Mesenchymal stem cell (in vitro differentiated cells and primary cell): ENCODE measurements around the gene SH3GL2.
A peak's percentile ranks its signal among the peaks of the same experiment; 100 is the strongest.

ENCODE experiments used
- DNase-seq: peaks from one replicate; pipeline ENCODE4 v3.0.0-alpha.2; 2013
- H2AFZ ChIP-seq: one replicate; pipeline ENCODE4 v1.6.1; 2013; ENCODE audit warnings: low read depth, mild to moderate bottlenecking, control low read depth, inconsistent platforms, low read length, moderate library complexity
- H2AK5ac ChIP-seq: 2 replicates; pipeline ENCODE4 v1.6.1; 2013; ENCODE audit warnings: low read length, moderate library complexity, mild to moderate bottlenecking, inconsistent platforms; ENCODE audit not compliant: severe bottlenecking
- H2BK120ac ChIP-seq: one replicate; pipeline ENCODE4 v1.6.1; 2013; ENCODE audit warnings: low read depth, mild to moderate bottlenecking, inconsistent platforms, low read length, moderate library complexity
- H2BK12ac ChIP-seq, 2 experiments: one replicate each; pipeline ENCODE4 v1.6.1; 2013; ENCODE audit warnings: inconsistent platforms in 2 of 2, low read length in 2 of 2, mild to moderate bottlenecking in 2 of 2, moderate library complexity in 2 of 2, control low read depth in 1 of 2
- H2BK15ac ChIP-seq: one replicate; pipeline ENCODE4 v1.6.1; 2013; ENCODE audit warnings: mild to moderate bottlenecking, low read depth, inconsistent platforms; ENCODE audit not compliant: poor library complexity, severe bottlenecking
- H2BK5ac ChIP-seq: 2 replicates; pipeline ENCODE4 v1.6.1; 2013; ENCODE audit warnings: low read depth, mild to moderate bottlenecking, low read length, control low read depth, inconsistent platforms; ENCODE audit not compliant: poor library complexity, severe bottlenecking
- H3K14ac ChIP-seq, 2 experiments: one replicate each; pipeline ENCODE4 v1.6.1; 2013; ENCODE audit warnings: inconsistent platforms in 2 of 2, low read length in 2 of 2, control low read depth in 1 of 2, mild to moderate bottlenecking in 1 of 2, moderate library complexity in 1 of 2
- H3K18ac ChIP-seq, 2 experiments: one replicate each; pipeline ENCODE4 v1.6.1; 2013; ENCODE audit warnings: inconsistent platforms in 2 of 2, low read length in 2 of 2, control low read depth in 1 of 2, low read depth in 1 of 2, mild to moderate bottlenecking in 1 of 2
- H3K23ac ChIP-seq, 2 experiments: one replicate each; pipeline ENCODE4 v1.6.1; 2013; ENCODE audit warnings: inconsistent platforms in 2 of 2, low read length in 2 of 2, mild to moderate bottlenecking in 2 of 2, moderate library complexity in 2 of 2, control low read depth in 1 of 2
- H3K27ac ChIP-seq: 2 replicates; pipeline ENCODE4 v1.5.1; 2013; ENCODE audit warnings: mild to moderate bottlenecking, moderate library complexity, low read length, control low read depth, inconsistent platforms; ENCODE audit not compliant: poor library complexity, severe bottlenecking
- H3K27me3 ChIP-seq, 2 experiments: 2 replicates each; pipeline versions ENCODE4 v1.6.1 to v1.7.0; 2013; ENCODE audit warnings: low read length in 2 of 2, mild to moderate bottlenecking in 2 of 2, moderate library complexity in 2 of 2, control low read depth in 1 of 2, inconsistent platforms in 1 of 2; ENCODE audit not compliant: control insufficient read depth in 1 of 2, insufficient read depth in 1 of 2
- H3K36me3 ChIP-seq, 2 experiments: 2 replicates each; pipeline versions ENCODE4 v1.6.1 to v1.7.0; 2013; ENCODE audit warnings: low read length in 2 of 2, control low read depth in 1 of 2, inconsistent platforms in 1 of 2, low read depth in 1 of 2, mild to moderate bottlenecking in 1 of 2; ENCODE audit not compliant: insufficient read depth in 2 of 2, control insufficient read depth in 1 of 2
- H3K4ac ChIP-seq, 2 experiments: one replicate each; pipeline ENCODE4 v1.6.1; 2013; ENCODE audit warnings: inconsistent platforms in 2 of 2, low read length in 2 of 2, mild to moderate bottlenecking in 2 of 2, moderate library complexity in 2 of 2, control low read depth in 1 of 2, low read depth in 1 of 2
- H3K4me1 ChIP-seq: 2 replicates; pipeline ENCODE4 v1.6.1; 2013; ENCODE audit warnings: low read depth, low read length, control low read depth; ENCODE audit not compliant: control insufficient read depth, insufficient read depth
- H3K4me2 ChIP-seq: 2 replicates; pipeline ENCODE4 v1.6.1; 2013; ENCODE audit warnings: low read length, mild to moderate bottlenecking, inconsistent platforms; ENCODE audit not compliant: poor library complexity, severe bottlenecking
- H3K4me3 ChIP-seq, 2 experiments: 2 replicates each; pipeline versions ENCODE4 v1.5.1 to v1.7.0; 2013; ENCODE audit warnings: low read length in 2 of 2, mild to moderate bottlenecking in 2 of 2, control low read depth in 1 of 2, low read depth in 1 of 2; ENCODE audit not compliant: insufficient read depth in 1 of 2
- H3K79me1 ChIP-seq: replicated peaks from 2 replicates; pipeline ENCODE4 v1.6.1; 2013; ENCODE audit warnings: mild to moderate bottlenecking, control low read depth, low read length, inconsistent platforms; ENCODE audit not compliant: poor library complexity, severe bottlenecking
- H3K9ac ChIP-seq: 2 replicates; pipeline ENCODE4 v1.7.0; 2013; ENCODE audit warnings: mild to moderate bottlenecking, low read length, moderate library complexity
- H3K9me3 ChIP-seq: 2 replicates; pipeline ENCODE4 v1.7.0; 2013; ENCODE audit warnings: mild to moderate bottlenecking, low read length; ENCODE audit not compliant: control insufficient read depth
- H4K8ac ChIP-seq: one replicate; pipeline ENCODE4 v1.6.1; 2013; ENCODE audit warnings: inconsistent platforms, mild to moderate bottlenecking, low read length, moderate library complexity
- H4K91ac ChIP-seq: one replicate; pipeline ENCODE4 v1.6.1; 2013; ENCODE audit warnings: mild to moderate bottlenecking, low read length, inconsistent platforms
- WGBS: methylation state at CpG from one replicate; pipeline ENCODE4 v1.1.7; 2013; ENCODE audit warnings: mixed read lengths; 5-methylcytosine and 5-hydroxymethylcytosine counted together

The SH3GL2 gene

DNA sequence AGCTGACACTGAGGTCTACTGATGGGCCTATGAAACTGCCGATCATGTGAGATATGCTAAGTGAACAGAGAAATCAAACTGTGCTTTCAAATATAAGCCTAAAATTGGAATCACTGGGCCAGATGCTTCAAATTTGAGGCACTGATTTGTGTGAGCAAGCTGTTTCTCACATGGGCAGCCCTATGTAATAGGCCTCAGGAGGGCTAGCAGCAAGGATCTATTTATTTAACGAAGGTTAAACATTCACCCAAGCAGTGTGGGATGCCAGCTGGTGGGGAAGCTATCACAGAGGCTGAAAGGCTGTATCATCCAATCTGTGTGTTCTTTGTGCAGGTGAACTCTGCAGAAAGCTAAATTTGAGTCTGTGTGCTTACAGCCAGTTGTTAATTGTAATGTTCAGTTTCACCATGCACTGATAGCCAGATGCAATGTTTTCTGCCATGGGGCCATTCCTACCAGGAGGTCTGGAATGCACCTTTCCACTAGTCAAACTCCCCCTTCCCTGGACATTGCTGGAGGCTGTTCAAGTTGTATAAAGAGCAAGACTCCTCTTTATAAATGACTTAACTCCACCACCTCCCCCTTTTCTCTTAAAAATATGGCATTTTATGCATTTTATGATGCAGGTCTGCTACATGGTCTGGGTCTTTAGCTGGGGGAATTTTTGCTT is 228.9 kb downstream of the SH3GL2 start:
- Histone ChIP-seq H2BK5ac (no peak overlapping the region), H3K4me2 (no peak overlapping the region), H2BK120ac (no peak overlapping the region), H3K36me3 (no peaks in the 10 kb centered on the region), H3K79me1 (no peaks in the 10 kb centered on the region), H3K23ac (no peak overlapping the region), H3K9me3 (no peaks in the 10 kb centered on the region), H2BK12ac (no peak overlapping the region), H2AFZ (no peak overlapping the region), H2AK5ac (no peak overlapping the region), H3K4ac (no peak overlapping the region), H4K91ac (no peak overlapping the region), H3K9ac (no peak overlapping the region), H4K8ac (no peak overlapping the region), H3K27me3 (peaks cover 42 to 43% of the 10 kb centered on the region in 2 experiments), H3K14ac (no peak overlapping the region), H2BK15ac (no peak overlapping the region), H3K27ac (no peak overlapping the region), H3K18ac (no peak overlapping the region), H3K4me1 (peaks cover 3% of the 10 kb centered on the region), H3K4me3 (no peak overlapping the region)
- WGBS, result 75% methylated on average over 2 of the region's 2 CpGs
- DNase-seq, result no peak

DNA sequence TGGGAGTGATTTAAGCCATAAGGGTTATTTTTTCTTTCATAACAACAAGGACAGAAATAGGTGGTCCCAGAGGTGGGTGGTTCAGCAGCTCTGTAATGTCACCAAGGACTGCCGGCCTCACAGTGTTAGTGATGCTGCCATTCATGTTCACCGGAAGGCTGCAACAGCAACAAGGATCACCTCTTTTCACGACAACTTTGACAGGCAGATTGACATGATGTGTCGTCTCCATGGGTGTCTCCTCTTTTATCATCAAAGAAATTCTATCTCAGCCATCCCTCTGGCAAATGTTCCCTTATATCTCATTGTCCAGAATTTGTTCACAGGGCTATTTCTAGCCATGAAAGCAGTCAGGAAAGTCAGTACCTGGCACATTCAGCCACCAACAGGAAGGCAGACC is 231.5 kb downstream of the SH3GL2 start:
- Histone ChIP-seq H2AK5ac (no peak overlapping the region), H3K27me3 (peaks cover 37 to 50% of the 10 kb centered on the region in 2 experiments), H3K4me1 (peaks cover 3% of the 10 kb centered on the region), H3K36me3 (no peaks in the 10 kb centered on the region), H2BK120ac (no peak overlapping the region), H4K91ac (no peak overlapping the region), H3K79me1 (no peaks in the 10 kb centered on the region), H3K14ac (no peak overlapping the region), H4K8ac (no peak overlapping the region), H3K4ac (no peak overlapping the region), H2AFZ (no peak overlapping the region), H2BK5ac (no peak overlapping the region), H3K4me3 (no peak overlapping the region), H3K9ac (no peak overlapping the region), H2BK12ac (no peak overlapping the region), H3K27ac (no peak overlapping the region), H3K18ac (no peak overlapping the region), H3K9me3 (no peaks in the 10 kb centered on the region), H3K23ac (no peak overlapping the region), H3K4me2 (no peak overlapping the region), H2BK15ac (no peak overlapping the region)
- no peak for DNase-seq
- WGBS, result 75% methylated on average over 4 of the region's 4 CpGs

DNA sequence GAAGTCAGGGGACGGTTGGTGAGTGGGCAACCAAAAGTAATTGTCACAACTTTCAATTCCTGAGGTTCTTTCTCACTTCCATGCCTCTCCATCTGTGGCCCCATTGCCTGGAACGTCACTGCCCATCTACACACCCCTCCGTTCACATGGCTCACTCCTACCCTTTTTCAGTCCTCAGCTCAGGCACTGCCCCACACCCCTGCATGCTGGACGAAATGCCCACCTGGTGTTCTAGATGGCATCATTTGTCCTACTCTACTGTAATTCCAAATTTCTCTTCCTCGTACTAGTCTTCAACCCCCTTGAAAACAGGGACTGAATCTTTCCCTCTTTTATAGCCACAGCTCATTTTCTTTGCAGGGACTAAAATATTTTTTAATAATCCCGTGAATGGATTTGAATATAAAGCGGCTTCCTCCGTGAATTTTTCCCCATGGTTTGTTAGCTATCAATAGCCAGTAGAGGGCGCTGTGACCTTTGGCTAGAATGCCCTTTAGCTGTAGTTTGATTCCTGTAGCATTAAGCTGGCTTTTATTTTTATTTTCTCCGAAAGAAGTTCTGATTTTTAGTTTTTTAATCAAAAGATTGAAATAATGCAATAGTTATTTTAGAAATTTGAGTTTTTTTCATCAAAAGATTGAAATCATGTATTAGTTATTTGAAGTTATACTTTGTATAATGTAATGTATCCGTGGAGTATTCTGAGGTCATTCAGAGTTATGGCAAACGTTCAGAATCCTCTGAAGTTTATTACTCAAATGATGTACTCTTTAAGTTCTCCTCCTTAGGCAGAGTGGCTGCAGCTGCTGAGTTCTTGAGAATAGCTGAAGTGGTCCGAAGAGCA is 232.1 kb downstream of the SH3GL2 start:
- Histone ChIP-seq H3K14ac (no peak overlapping the region), H3K4me1 (peaks cover 3% of the 10 kb centered on the region), H2BK5ac (no peak overlapping the region), H3K23ac (no peak overlapping the region), H2AFZ (no peak overlapping the region), H2AK5ac (no peak overlapping the region), H3K79me1 (no peaks in the 10 kb centered on the region), H3K36me3 (no peaks in the 10 kb centered on the region), H4K91ac (no peak overlapping the region), H4K8ac (no peak overlapping the region), H2BK15ac (no peak overlapping the region), H3K4ac (no peak overlapping the region), H3K9me3 (no peaks in the 10 kb centered on the region), H2BK12ac (no peak overlapping the region), H2BK120ac (no peak overlapping the region), H3K27ac (no peak overlapping the region), H3K4me2 (no peak overlapping the region), H3K27me3 (peaks cover 38 to 50% of the 10 kb centered on the region in 2 experiments), H3K4me3 (no peak overlapping the region), H3K9ac (no peak overlapping the region), H3K18ac (no peak overlapping the region)
- WGBS, result 29% methylated on average over 11 of the region's 13 CpGs
- peak; percentile 48 for DNase-seq

DNA sequence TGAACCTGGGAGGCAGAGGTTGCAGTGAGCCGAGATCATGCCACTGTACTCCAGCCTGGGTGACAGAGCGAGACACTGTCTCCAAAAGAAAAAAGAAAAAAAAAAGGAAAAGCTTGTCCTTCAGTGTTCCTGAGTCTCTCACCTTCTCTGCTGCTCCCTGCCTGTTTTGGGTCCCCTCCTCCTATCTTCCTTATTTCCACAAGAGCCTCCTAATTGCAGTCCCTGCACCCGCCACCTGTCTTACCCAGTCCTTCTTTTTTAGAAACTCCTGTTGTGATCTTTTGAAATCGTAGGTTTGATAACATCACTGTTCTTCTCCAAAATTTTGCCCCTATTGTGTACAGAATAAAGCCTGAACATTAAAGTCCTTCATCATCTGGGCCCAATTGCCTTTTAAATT is 234.9 kb downstream of the SH3GL2 start:
- no peak overlapping the region for H3K9ac ChIP-seq
- no peak overlapping the region for H2AFZ ChIP-seq
- H3K4me1 ChIP-seq, result peaks cover 1% of the 10 kb centered on the region
- H3K27me3 ChIP-seq, result peaks cover 34 to 46% of the 10 kb centered on the region in 2 experiments
- H4K91ac ChIP-seq, result no peak overlapping the region
- no peak overlapping the region for H4K8ac ChIP-seq
- no peak overlapping the region for H3K14ac ChIP-seq
- H3K79me1 ChIP-seq, result no peaks in the 10 kb centered on the region
- H2BK120ac ChIP-seq, result no peak overlapping the region
- no peak overlapping the region for H2BK15ac ChIP-seq
- H3K18ac ChIP-seq, result no peak overlapping the region
- DNase-seq, result no peak
- no peak overlapping the region for H3K27ac ChIP-seq
- no peak overlapping the region for H2AK5ac ChIP-seq
- no peak overlapping the region for H3K23ac ChIP-seq
- no peak overlapping the region for H3K4me2 ChIP-seq
- no peak overlapping the region for H2BK5ac ChIP-seq
- H2BK12ac ChIP-seq, result no peak overlapping the region
- 88% methylated on average over 4 of the region's 4 CpGs for WGBS
- no peak overlapping the region for H3K4me3 ChIP-seq
- H3K9me3 ChIP-seq, result no peaks in the 10 kb centered on the region
- H3K4ac ChIP-seq, result no peak overlapping the region
- no peaks in the 10 kb centered on the region for H3K36me3 ChIP-seq
